ENCODE data around the gene KIF24.

DNA sequence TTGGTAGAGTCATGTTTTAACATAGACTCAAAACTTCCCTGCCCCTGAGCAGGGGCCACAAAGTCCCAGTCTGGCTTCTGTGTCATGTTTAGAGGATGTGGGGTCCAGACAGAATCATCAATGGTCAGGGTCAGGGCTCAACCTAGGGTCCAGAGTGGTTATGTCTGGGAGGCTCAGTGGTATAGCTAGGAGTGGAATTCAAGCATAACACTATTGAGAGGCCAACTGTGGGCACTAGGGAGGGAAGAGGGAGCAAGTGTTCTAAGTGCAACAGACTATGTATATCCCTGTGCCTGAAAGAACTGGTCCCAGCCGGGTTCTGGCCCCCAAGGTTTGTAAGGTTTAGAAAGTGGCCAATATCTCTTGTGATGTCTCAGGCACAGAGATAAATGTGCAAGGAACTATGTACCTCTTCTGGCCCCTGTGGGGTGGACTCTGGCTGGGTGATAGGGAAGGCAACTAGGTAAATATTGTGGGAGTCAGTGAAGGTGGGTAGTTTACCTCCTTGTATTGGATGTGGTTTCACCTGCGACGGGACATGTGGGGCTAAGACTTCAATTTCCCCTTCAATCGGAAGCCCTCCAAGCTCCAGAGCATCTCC, 33.6 kb upstream of the KIF24 start:
- TF ChIP-seq EP300 (IDR thresholded peaks at IDR 0.05) (no peak), POLR2A (IDR thresholded peaks at IDR 0.05; ENCODE audit: low read depth) (no peak)

Data from esophagus muscularis mucosa (tissue), 2 donors.